Adrenal gland (tissue), 12 donors: ENCODE results near the gene ZBP1. TPM values are rescaled to one million over a fixed set of nuclear protein-coding genes. Genes with fewer than 3 reads are reported as not detected.

Experiments
- DNase-seq, 7 donors: peaks; one replicate each; pipeline ENCODE4 v3.0.0-alpha.2; 2019 to 2020
- H3K27ac ChIP-seq, 5 donors: fragments of 200-600 bp; sonication (generic) in 4 of 5; 1 replicate in 3 of 5; 2 replicates in 2 of 5; pipeline versions ENCODE4 v1.5.1 to v1.8.0; 2016 to 2020; ENCODE audit warnings: mild to moderate bottlenecking in 1 of 5
- H3K27me3 ChIP-seq: fragments of 200-600 bp; 2 replicates; pipeline ENCODE4 v1.8.0; 2021
- H3K36me3 ChIP-seq, 2 donors: fragments of 200-600 bp; replicated peaks in 1 of 2; 1 replicate in 1 of 2; 2 replicates in 1 of 2; pipeline versions ENCODE4 v1.5.1 to v1.8.0; 2018 to 2022
- H3K4me1 ChIP-seq, 2 donors: fragments of 200-600 bp; replicated peaks in 1 of 2; 1 replicate in 1 of 2; 2 replicates in 1 of 2; pipeline versions ENCODE4 v1.5.1 to v1.8.0; 2018 to 2021
- H3K4me3 ChIP-seq, 4 donors: fragments of 200-600 bp; sonication (generic) in 3 of 4; one replicate each; pipeline ENCODE4 v1.5.1; 2016 to 2018
- H3K9me3 ChIP-seq, 3 donors: fragments of 200-600 bp; sonication (generic) in 1 of 3; replicated peaks in 1 of 3; 1 replicate in 2 of 3; 2 replicates in 1 of 3; pipeline versions ENCODE4 v1.5.1 to v1.8.0; 2016 to 2021
- CTCF ChIP-seq, 6 experiments: fragments of 450-650 bp in 4 of 6; fragments of 200-600 bp in 2 of 6; sonication (generic) in 1 of 6; IDR thresholded peaks; 1 replicate in 5 of 6; 2 replicates in 1 of 6; pipeline versions ENCODE4 v1.5.1 to v1.8.0; 2016 to 2021; ENCODE audit warnings: antibody characterized with exemption in 6 of 6, mild to moderate bottlenecking in 2 of 6, moderate library complexity in 1 of 6
- POLR2A ChIP-seq, 2 donors: fragments of 450-650 bp; IDR thresholded peaks; one replicate each; pipeline ENCODE4 v1.6.1; 2017; ENCODE audit warnings: antibody characterized with exemption in 2 of 2, mild to moderate bottlenecking in 2 of 2, moderate library complexity in 1 of 2
- WGBS, 4 donors: extraction: QIAGEN DNeasy Blood & Tissue Kit in 2 of 4; methylation state at CpG; one replicate each; pipeline versions ENCODE4 v1.1.5 to v1.1.7; 2013 to 2017; 5-methylcytosine and 5-hydroxymethylcytosine counted together
- intact Hi-C, 2 donors: fragments of 100-400 bp; cut with DNase I; formaldehyde crosslinking; loops; one replicate each; pipeline versions ENCODE4 v1.14.1 to v1.15.0; 2022 to 2023
- polyA plus RNA-seq, 3 donors: library from polyadenylated mRNA; stranded (reverse); fragments of 200-250 nt in 2 of 3; fragments of 350-450 nt in 1 of 3; fragmentation: Illumina TruSeq in 1 of 3; extraction: RNeasy Lipid Tissue Mini Kit (QIAGEN cat#74804) in 1 of 3; gene quantifications; one replicate each; pipeline ENCODE4 v1.2.3, GENCODE V29; 2013 to 2014
- total RNA-seq, 9 donors: library from RNA; depleted of rRNA in 4 of 9; stranded (reverse); fragments of >200 nt in 4 of 9; fragments of 120-200 nt in 1 of 9; fragmentation: NEBNext Ultra II Directional in 1 of 9; extraction: Animal tissue kit (Norgen Biotek cat#: 25700) in 1 of 9; gene quantifications; one replicate each; pipeline versions ENCODE4 v1.1.0 to v1.2.4, GENCODE V29; 2013 to 2023
- donor health status: healthy with polysubstance abuse.
- donor health status: Bipolar disorder and iron deficiency.
- donor health status: DM: yes; HTN: yes; CAD: no.
- donor health status: DM: no; HTN: no; CAD: no.
- donor health status: DM: no; HTN: no; CAD: no.
- donor health status: DM: yes; HTN: yes; CAD: no.

ZBP1 gene
- total and polyA plus RNA-seq, 12 donors, result 0.14 to 2.9 (median 0.68) TPM; not detected in 3

DNA sequence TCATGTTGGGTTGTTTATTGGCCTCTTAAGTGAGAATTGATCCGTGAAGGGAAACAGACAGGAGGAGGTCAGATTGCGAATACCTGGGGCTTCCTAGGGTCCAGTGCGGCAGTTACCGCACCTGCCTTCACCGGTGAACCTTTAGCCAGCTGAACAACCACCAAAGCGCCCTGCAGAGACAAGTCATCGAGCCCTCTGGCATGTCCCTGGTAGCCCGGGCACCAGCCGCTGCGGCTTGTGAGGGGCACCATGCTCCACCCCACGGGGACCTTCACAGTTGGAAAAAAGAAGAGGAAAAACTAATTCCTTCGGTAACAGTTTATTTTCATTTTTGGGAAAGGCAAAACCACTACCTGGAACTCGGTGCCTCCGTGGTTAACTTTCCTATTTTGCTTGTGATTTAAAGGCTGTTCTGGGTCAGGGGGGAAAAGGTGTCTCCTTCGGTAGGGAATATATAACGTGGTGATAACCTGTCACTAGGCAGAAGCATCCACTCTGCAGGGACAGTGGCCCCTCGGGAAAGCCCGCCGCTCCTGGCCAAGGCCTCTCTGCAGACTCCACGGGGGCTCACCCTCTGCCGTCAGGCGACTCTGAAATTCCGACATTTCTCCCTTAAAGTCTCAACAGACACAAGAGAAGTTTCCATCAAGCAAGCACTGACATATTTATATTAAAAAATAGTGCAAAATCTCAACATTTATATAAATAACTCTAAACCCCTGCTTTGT, 30.7 kb upstream of the ZBP1 start:
- Histone ChIP-seq H3K27me3 (no peaks in the 10 kb centered on the region), H3K9me3 (no peaks in the 10 kb centered on the region), H3K27ac (no peak overlapping the region), H3K36me3 (peaks cover 0 to 12% of the 10 kb centered on the region in 2 donors), H3K4me1 (no peaks in the 10 kb centered on the region), H3K4me3 (no peak overlapping the region)
- intact Hi-C loops, result loop anchor here (5.0 to 10.0 kb wide), 3 partner anchors 434 to 526 kb away; no protein-coding TSS in a partner anchor
- TF ChIP-seq CTCF (IDR thresholded peaks at IDR 0.05) (no peak), POLR2A (IDR thresholded peaks at IDR 0.05) (no peak)
- peak in 3 of 7 donors; percentile 1 to 44 (median 8) for DNase-seq
- WGBS, 4 donors, result 82 to 88% (median 85%) methylated on average over 20 to 23 of the region's 23 CpGs

DNA sequence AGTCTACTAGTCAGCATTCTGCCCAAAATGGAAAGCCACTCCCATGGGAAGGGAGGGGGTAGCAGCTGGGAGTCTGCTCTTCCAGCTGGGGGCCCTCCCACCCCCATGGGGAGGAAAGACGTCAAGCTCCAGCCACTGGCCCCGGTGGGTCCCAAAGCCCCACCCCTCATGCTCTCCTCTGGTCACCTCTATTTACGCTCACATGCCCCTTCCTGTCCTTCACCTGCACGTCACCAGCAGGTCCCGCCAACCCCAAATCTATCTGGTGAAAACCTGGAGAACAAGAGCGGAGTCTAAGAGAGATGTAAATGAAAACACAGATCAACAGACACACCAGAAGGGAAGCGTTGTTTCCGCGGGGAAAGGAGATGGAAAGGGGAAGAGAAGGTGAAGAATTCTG, 30.0 kb upstream of the ZBP1 start:
- H3K27ac ChIP-seq, result no peak overlapping the region
- intact Hi-C loops, result loop anchor here (5.0 to 10.0 kb wide), 3 partner anchors 435 to 527 kb away; no protein-coding TSS in a partner anchor
- H3K4me1 ChIP-seq, result no peaks in the 10 kb centered on the region
- TF ChIP-seq POLR2A (IDR thresholded peaks at IDR 0.05), result no peak
- WGBS, 4 donors, result 53 to 63% (median 58%) methylated on average over 9 of the region's 9 CpGs
- DNase-seq, result peak in 3 of 7 donors; percentile 8 to 33 (median 12)
- no peaks in the 10 kb centered on the region for H3K27me3 ChIP-seq
- H3K36me3 ChIP-seq, result peaks cover 0 to 12% of the 10 kb centered on the region in 2 donors
- no peaks in the 10 kb centered on the region for H3K9me3 ChIP-seq
- no peak overlapping the region for H3K4me3 ChIP-seq

GRCh38 chr20:57649617-57650015, 29.4 kb upstream of the ZBP1 start:
- H3K4me3 ChIP-seq, result no peak overlapping the region
- TF ChIP-seq POLR2A (IDR thresholded peaks at IDR 0.05), result no peak
- TF ChIP-seq CTCF (IDR thresholded peaks at IDR 0.05), result no peak
- H3K36me3 ChIP-seq, result peaks cover 0 to 12% of the 10 kb centered on the region in 2 donors
- H3K9me3 ChIP-seq, result no peaks in the 10 kb centered on the region
- peak in 3 of 7 donors; percentile 5 to 42 (median 16) for DNase-seq
- intact Hi-C loops, result loop anchor here (5.0 to 10.0 kb wide), 3 partner anchors 435 to 528 kb away; no protein-coding TSS in a partner anchor
- WGBS, 4 donors, result 80 to 87% (median 85%) methylated on average over 14 of the region's 14 CpGs
- no peak overlapping the region for H3K27ac ChIP-seq
- no peaks in the 10 kb centered on the region for H3K27me3 ChIP-seq
- no peaks in the 10 kb centered on the region for H3K4me1 ChIP-seq

GRCh38 chr20:57648878-57649616, 28.8 kb upstream of the ZBP1 start:
- Histone ChIP-seq H3K27me3 (no peaks in the 10 kb centered on the region), H3K27ac (no peak overlapping the region), H3K4me1 (no peaks in the 10 kb centered on the region), H3K4me3 (no peak overlapping the region), H3K9me3 (no peaks in the 10 kb centered on the region), H3K36me3 (peaks cover 0 to 12% of the 10 kb centered on the region in 2 donors)
- no peak for DNase-seq
- TF ChIP-seq POLR2A (IDR thresholded peaks at IDR 0.05) (no peak), CTCF (IDR thresholded peaks at IDR 0.05) (no peak)
- intact Hi-C loops, result no loop called here
- WGBS, 4 donors, result 76 to 80% (median 79%) methylated on average over 15 of the region's 15 CpGs
